Measurements from ENCODE around the gene AARS2.
A peak's percentile ranks its signal among the peaks of the same experiment; 100 is the strongest.

The AARS2 gene

GRCh38 chr6:44273617-44274016 is 39.5 kb downstream of the AARS2 start:
- DNase-seq = no peak

GRCh38 chr6:44272999-44273566 is 40.1 kb downstream of the AARS2 start:
- no peak for DNase-seq

- DNase-seq = no peak
Measured at GRCh38 chr6:44272529-44272928, 40.6 kb downstream of the AARS2 start.

GRCh38 chr6:44271914-44272313 is 41.2 kb downstream of the AARS2 start:
- DNase-seq = no peak

- DNase-seq = no peak
Measured at GRCh38 chr6:44271406-44271723, 41.8 kb downstream of the AARS2 start.

- DNase-seq = no peak
Measured at GRCh38 chr6:44270526-44271405, 42.4 kb downstream of the AARS2 start.

- DNase-seq = no peak
Measured at GRCh38 chr6:44269921-44270525, 43.1 kb downstream of the AARS2 start, which contains the start of gene TMEM151B. TSS of gene TMEM151B (plus strand) at chr6:44270450. CDS start at chr6:44270743, 293 bp downstream.

GRCh38 chr6:44269178-44269920 is 43.8 kb downstream of the AARS2 start:
- no peak for DNase-seq

GRCh38 chr6:44268095-44268628 is 45.0 kb downstream of the AARS2 start:
- DNase-seq = no peak

GRCh38 chr6:44267252-44267651 is 45.9 kb downstream of the AARS2 start:
- no peak for DNase-seq

GRCh38 chr6:44266347-44266746 is 46.8 kb downstream of the AARS2 start:
- peak; percentile 23 for DNase-seq

- DNase-seq = no peak
Measured at GRCh38 chr6:44265722-44266233, 47.4 kb downstream of the AARS2 start.

GRCh38 chr6:44265007-44265721 is 48.0 kb downstream of the AARS2 start, which contains the start of gene NFKBIE:
TSS of gene NFKBIE (minus strand) at chr6:44265551. CDS start at chr6:44265346, 205 bp downstream.
- DNase-seq = peak; percentile 85

- DNase-seq = peak; percentile 88
Measured at GRCh38 chr6:44264154-44265006, 48.8 kb downstream of the AARS2 start.

- DNase-seq = peak; percentile 41
Measured at GRCh38 chr6:44263354-44264100, 49.6 kb downstream of the AARS2 start.

- DNase-seq = no peak
Measured at GRCh38 chr6:44262467-44263353, 50.4 kb downstream of the AARS2 start.

- DNase-seq = no peak
Measured at GRCh38 chr6:44261581-44261980, 51.6 kb downstream of the AARS2 start.

GRCh38 chr6:44260451-44261297 is 52.5 kb downstream of the AARS2 start:
- no peak for DNase-seq
